SK-N-SH (cell line): ENCODE results near the gene DMKN.
"Not testable (repeated sequence)": the region's sequence is repeated elsewhere in the genome, so short reads cannot be mapped to it uniquely, and the experiment has no call there.

Source experiments
- CTCF ChIP-seq: fragments of 200-600 bp; sonication (generic); IDR thresholded peaks from 2 replicates; pipeline ENCODE4 v1.6.1; 2017; ENCODE audit warnings: antibody characterized with exemption, mild to moderate bottlenecking, moderate library complexity
- EP300 ChIP-seq, 2 experiments: IDR thresholded peaks; 2 replicates each; pipeline versions ENCODE4 v1.4.0 to v1.6.1; 2012; ENCODE audit warnings: borderline replicate concordance in 1 of 2, low read depth in 1 of 2, low read length in 1 of 2
- EZH2phosphoT487 ChIP-seq: fragments of 200-600 bp; sonication (generic); IDR thresholded peaks from 2 replicates; pipeline ENCODE4 v1.6.1; 2017; ENCODE audit warnings: low read depth, mixed run types, mild to moderate bottlenecking, antibody characterized with exemption, moderate library complexity, borderline replicate concordance
- GABPA ChIP-seq: IDR thresholded peaks from 2 replicates; pipeline ENCODE4 v1.4.0; 2012; ENCODE audit warnings: low read depth, mild to moderate bottlenecking
- NRF1 ChIP-seq: IDR thresholded peaks from 2 replicates; pipeline ENCODE4 v1.6.1; 2012; ENCODE audit warnings: low read depth, mild to moderate bottlenecking, low read length
- POLR2AphosphoS5 ChIP-seq: IDR thresholded peaks from 2 replicates; pipeline ENCODE4 v1.6.1; 2012; ENCODE audit warnings: low read depth, low read length
- RCOR1 ChIP-seq: fragments of 150-350 bp; IDR thresholded peaks from 2 replicates; pipeline ENCODE4 v1.6.1; 2017; ENCODE audit warnings: antibody characterized with exemption, low read length
- TCF12 ChIP-seq: IDR thresholded peaks from 2 replicates; pipeline ENCODE4 v1.4.0; 2012
- TF ChIP-seq, protein P1 (sequence below): IDR thresholded peaks from 2 replicates; pipeline ENCODE4 v1.4.0; 2012; ENCODE audit warnings: low read depth
- TF ChIP-seq, protein P2 (sequence below): fragments of 150-350 bp; IDR thresholded peaks from 2 replicates; pipeline ENCODE4 v1.6.1; 2017; ENCODE audit warnings: antibody characterized with exemption, low read length, low read depth, borderline replicate concordance
- TF ChIP-seq, protein P3 (sequence below): IDR thresholded peaks from 2 replicates; pipeline ENCODE4 v1.4.0; 2012; ENCODE audit warnings: low read depth, borderline replicate concordance

- TF ChIP-seq CTCF; TCF12; POLR2AphosphoS5; GABPA; EP300 (IDR thresholded peaks at IDR 0.05; ENCODE audit: borderline replicate concordance in 1 of 2, low read depth in 1 of 2, low read length in 1 of 2); NRF1; RCOR1; EZH2phosphoT487: not testable (repeated sequence)
- TF ChIP-seq, protein P1, sequence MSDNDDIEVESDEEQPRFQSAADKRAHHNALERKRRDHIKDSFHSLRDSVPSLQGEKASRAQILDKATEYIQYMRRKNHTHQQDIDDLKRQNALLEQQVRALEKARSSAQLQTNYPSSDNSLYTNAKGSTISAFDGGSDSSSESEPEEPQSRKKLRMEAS, result not testable (repeated sequence)
- TF ChIP-seq, protein P2, sequence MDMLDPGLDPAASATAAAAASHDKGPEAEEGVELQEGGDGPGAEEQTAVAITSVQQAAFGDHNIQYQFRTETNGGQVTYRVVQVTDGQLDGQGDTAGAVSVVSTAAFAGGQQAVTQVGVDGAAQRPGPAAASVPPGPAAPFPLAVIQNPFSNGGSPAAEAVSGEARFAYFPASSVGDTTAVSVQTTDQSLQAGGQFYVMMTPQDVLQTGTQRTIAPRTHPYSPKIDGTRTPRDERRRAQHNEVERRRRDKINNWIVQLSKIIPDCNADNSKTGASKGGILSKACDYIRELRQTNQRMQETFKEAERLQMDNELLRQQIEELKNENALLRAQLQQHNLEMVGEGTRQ, result not testable (repeated sequence)
- TF ChIP-seq, protein P3, sequence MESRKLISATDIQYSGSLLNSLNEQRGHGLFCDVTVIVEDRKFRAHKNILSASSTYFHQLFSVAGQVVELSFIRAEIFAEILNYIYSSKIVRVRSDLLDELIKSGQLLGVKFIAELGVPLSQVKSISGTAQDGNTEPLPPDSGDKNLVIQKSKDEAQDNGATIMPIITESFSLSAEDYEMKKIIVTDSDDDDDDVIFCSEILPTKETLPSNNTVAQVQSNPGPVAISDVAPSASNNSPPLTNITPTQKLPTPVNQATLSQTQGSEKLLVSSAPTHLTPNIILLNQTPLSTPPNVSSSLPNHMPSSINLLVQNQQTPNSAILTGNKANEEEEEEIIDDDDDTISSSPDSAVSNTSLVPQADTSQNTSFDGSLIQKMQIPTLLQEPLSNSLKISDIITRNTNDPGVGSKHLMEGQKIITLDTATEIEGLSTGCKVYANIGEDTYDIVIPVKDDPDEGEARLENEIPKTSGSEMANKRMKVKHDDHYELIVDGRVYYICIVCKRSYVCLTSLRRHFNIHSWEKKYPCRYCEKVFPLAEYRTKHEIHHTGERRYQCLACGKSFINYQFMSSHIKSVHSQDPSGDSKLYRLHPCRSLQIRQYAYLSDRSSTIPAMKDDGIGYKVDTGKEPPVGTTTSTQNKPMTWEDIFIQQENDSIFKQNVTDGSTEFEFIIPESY, result not testable (repeated sequence)
These were observed 51.7 kb downstream of the DMKN start for GRCh38 chr19:35461788-35462187.
